GM12865 (cell line): ENCODE data around the gene ATIC.

ENCODE experiments used
- DNase-seq: peaks from one replicate; pipeline ENCODE4 v3.0.0; 2010; ENCODE audit warnings: low read depth
- H3K4me3 ChIP-seq: 2 replicates; pipeline ENCODE4 v1.5.1; 2011; ENCODE audit warnings: mild to moderate bottlenecking, low read depth, low read length, control low read depth
- CTCF ChIP-seq: IDR thresholded peaks from 2 replicates; pipeline ENCODE4 v1.5.1; 2011; ENCODE audit warnings: low read length, control low read depth, low read depth, inconsistent platforms; ENCODE audit not compliant: insufficient read depth; ENCODE audit errors: missing control alignments

ATIC gene

DNA sequence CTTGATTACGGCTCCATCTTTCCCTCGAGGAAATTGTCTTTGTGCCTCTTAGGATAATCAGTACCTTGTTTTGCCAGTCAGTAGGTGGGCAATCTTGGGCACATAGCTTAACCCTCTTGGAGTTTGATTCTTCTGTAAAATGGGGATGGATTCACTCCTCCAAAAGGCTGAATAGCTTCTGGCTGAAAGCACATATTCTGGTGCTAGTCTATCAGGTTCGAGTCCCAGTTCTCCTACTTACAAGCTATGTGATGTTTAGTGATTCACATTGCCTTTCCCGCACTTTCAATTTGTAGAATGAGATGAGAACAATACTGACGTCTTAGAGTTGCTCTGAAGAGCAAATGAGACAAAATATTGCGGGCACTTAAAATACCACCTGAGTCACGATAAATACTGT, 43.9 kb downstream of the ATIC start:
- DNase-seq, result no peak
- no peak overlapping the region for H3K4me3 ChIP-seq
- no peak for TF ChIP-seq CTCF

DNA sequence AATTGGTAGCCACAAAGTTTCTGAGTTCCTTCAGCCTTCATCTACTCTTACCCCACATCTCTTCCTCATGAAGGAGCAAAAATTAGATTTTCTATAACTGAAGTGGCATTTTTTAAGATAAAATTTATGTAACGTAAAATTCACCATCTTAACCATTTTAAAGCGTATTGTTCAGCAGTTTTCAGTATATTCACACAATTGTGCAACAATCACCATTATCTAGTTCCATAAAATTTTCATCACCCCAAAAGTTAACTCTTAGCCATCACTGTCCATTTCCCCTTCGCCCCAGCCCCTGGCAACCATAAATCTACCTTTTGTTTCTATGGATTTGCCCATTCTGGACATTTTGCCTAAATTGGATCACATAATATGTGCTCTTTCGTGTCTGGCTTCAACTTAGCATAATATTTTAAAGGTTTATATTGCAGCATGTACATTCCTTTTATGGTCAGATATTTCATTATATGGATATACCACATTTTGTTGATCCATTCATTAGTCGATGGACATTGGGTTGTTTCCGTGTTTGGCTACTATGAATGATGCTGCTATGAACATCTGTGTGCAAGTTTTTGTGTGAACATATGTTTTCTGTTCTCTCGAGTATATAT, 44.6 kb downstream of the ATIC start:
- H3K4me3 ChIP-seq, result no peak overlapping the region
- TF ChIP-seq CTCF, result no peak
- no peak for DNase-seq

DNA sequence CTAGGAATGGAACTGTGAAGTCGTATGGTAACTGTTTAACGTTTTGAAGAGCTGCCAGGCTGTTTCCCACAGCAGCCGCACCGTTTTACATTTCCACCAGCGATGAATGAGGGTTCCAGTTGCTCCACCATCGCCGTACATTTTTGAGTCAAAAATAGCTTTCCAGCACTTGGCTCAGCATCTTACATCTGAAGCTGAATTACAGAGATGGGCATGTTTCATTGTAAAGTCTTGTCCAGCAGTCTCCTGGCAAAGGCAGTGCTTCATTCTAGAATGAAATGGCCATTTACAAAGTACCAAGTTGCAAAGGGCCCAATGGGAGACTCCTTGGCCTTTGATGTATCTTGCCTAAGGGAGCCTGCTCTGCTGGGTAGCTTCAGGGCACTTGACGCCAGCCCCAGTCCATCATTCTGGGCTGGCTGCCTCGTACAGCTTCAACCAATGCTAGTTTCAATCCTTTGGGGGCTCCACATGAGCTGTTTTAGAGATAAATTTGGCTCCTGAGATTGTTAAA, 45.1 kb downstream of the ATIC start:
- TF ChIP-seq CTCF, result no peak
- no peak for DNase-seq

GRCh38 chr2:215357660-215358059, 45.8 kb downstream of the ATIC start:
- no peak overlapping the region for H3K4me3 ChIP-seq
- TF ChIP-seq CTCF, result no peak
- no peak for DNase-seq

More for the DNA sequence above, 45.1 kb downstream of the ATIC start:
- no peak overlapping the region for H3K4me3 ChIP-seq

- no peak for DNase-seq
- H3K4me3 ChIP-seq, result no peak overlapping the region
- TF ChIP-seq CTCF, result no peak
Observed at GRCh38 chr2:215358312-215358845, 46.5 kb downstream of the ATIC start.

DNA sequence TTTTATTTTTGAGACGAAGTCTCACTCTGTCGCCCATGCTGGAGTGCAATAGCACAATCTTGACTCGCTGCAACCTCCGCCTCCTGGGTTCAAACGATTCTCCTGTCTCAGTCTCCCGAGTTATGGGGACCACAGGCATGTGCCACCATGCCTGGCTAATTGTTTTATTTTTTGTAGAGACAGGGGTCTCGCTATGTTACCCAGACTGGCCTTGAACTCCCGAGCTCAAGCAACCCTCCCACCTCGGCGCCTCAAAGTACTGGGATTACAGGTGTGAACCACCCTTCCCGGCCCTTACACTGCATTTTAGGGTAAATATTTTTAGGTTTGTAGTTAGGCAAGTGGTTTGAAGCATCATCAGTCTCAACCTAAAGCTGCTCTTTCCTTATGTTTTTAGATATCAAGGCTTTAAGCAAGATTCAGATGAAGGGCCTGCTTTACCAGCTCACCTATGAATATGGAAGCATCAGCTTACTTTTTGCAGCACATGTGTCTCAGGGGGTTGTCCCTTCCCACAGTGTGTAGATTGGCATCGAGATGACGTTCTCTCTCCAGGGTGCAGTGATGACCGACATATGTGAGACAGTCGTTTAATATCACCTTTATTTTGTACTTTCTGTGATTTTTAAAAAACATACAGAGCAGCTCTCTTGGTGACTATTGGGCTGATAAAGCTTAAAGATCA, 47.2 kb downstream of the ATIC start:
- no peak for TF ChIP-seq CTCF
- DNase-seq, result no peak
- H3K4me3 ChIP-seq, result no peak overlapping the region
